HCT116 (cell line): Measurements from ENCODE around the gene OBSL1.
A peak's percentile ranks its signal among the peaks of the same experiment; 100 is the strongest.

ENCODE experiments used
- CBX3 ChIP-seq: IDR thresholded peaks from 2 replicates; pipeline ENCODE4 v1.6.1; 2012; ENCODE audit warnings: low read depth
- CEBPB ChIP-seq: IDR thresholded peaks from 2 replicates; pipeline ENCODE4 v1.6.1; 2012; ENCODE audit warnings: low read depth
- EZH2 ChIP-seq: fragments of 200-600 bp; sonication (generic); IDR thresholded peaks from 2 replicates; pipeline ENCODE4 v1.6.1; 2017; ENCODE audit warnings: antibody characterized with exemption, mixed run types
- EZH2phosphoT487 ChIP-seq: fragments of 200-600 bp; IDR thresholded peaks from 2 replicates; pipeline ENCODE4 v1.6.1; 2018; ENCODE audit warnings: antibody characterized with exemption, borderline replicate concordance
- MAX ChIP-seq: IDR thresholded peaks from 2 replicates; pipeline ENCODE4 v1.6.1; 2012
- POLR2A ChIP-seq: IDR thresholded peaks from 2 replicates; pipeline ENCODE4 v1.7.0; 2011; ENCODE audit warnings: borderline replicate concordance; ENCODE audit not compliant: insufficient read depth, insufficient read length; ENCODE audit errors: extremely low read depth
- POLR2AphosphoS5 ChIP-seq: IDR thresholded peaks from 2 replicates; pipeline ENCODE4 v1.6.1; 2011; ENCODE audit warnings: mild to moderate bottlenecking, low read depth, low read length, moderate library complexity
- SIN3A ChIP-seq: IDR thresholded peaks from 2 replicates; pipeline ENCODE4 v1.6.1; 2012; ENCODE audit warnings: low read depth
- SP1 ChIP-seq: IDR thresholded peaks from 2 replicates; pipeline ENCODE4 v1.6.1; 2012; ENCODE audit warnings: low read depth
- TCF7L2 ChIP-seq: IDR thresholded peaks from 2 replicates; pipeline ENCODE4 v1.7.0; 2011; ENCODE audit warnings: borderline replicate concordance, inconsistent platforms; ENCODE audit not compliant: insufficient read depth, insufficient read length; ENCODE audit errors: extremely low read depth
- ZNF274 ChIP-seq: fragments of 200-500 bp; sonication (Bioruptor generic); IDR thresholded peaks from 2 replicates; pipeline ENCODE4 v1.6.1; 2014; ENCODE audit warnings: mild to moderate bottlenecking, low read depth, low read length, inconsistent platforms
- TF ChIP-seq, protein P1 (sequence below), 3 experiments: fragments of 200-600 bp in 1 of 3; sonication (generic) in 1 of 3; IDR thresholded peaks in 2 of 3; conservative IDR thresholded peaks in 1 of 3; 2 replicates each; pipeline ENCODE4 v1.5.1; 2012 to 2017; ENCODE audit warnings: low read depth in 2 of 3, low read length in 2 of 3, antibody characterized with exemption in 1 of 3, borderline replicate concordance in 1 of 3, control low read depth in 1 of 3, mild to moderate bottlenecking in 1 of 3, mixed read lengths in 1 of 3, mixed run types in 1 of 3, moderate library complexity in 1 of 3; ENCODE audit not compliant: insufficient read depth in 1 of 3

- no peak for TF ChIP-seq SIN3A
- TF ChIP-seq EZH2 = no peak
- no peak for TF ChIP-seq ZNF274
- no peak for TF ChIP-seq EZH2phosphoT487
- TF ChIP-seq MAX = no peak
- TF ChIP-seq, protein P1, sequence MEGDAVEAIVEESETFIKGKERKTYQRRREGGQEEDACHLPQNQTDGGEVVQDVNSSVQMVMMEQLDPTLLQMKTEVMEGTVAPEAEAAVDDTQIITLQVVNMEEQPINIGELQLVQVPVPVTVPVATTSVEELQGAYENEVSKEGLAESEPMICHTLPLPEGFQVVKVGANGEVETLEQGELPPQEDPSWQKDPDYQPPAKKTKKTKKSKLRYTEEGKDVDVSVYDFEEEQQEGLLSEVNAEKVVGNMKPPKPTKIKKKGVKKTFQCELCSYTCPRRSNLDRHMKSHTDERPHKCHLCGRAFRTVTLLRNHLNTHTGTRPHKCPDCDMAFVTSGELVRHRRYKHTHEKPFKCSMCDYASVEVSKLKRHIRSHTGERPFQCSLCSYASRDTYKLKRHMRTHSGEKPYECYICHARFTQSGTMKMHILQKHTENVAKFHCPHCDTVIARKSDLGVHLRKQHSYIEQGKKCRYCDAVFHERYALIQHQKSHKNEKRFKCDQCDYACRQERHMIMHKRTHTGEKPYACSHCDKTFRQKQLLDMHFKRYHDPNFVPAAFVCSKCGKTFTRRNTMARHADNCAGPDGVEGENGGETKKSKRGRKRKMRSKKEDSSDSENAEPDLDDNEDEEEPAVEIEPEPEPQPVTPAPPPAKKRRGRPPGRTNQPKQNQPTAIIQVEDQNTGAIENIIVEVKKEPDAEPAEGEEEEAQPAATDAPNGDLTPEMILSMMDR (IDR thresholded peaks at IDR 0.05 in 2 of 3, conservative IDR thresholded peaks at IDR 0.05 in 1 of 3; ENCODE audit: borderline replicate concordance in 1 of 3, insufficient read depth in 1 of 3, low read depth in 2 of 3, low read length in 2 of 3) = peak in 2 of 3 experiments; percentile 30 to 40; a peak in 2 of 6 replicates
- TF ChIP-seq TCF7L2 = no peak
- TF ChIP-seq POLR2A = no peak
- TF ChIP-seq SP1 = no peak
- no peak for TF ChIP-seq POLR2AphosphoS5
- no peak for TF ChIP-seq CBX3
- TF ChIP-seq CEBPB = no peak
Measured at GRCh38 chr2:219523031-219523671, 48.2 kb downstream of the OBSL1 start.
